ENCODE measurements around the gene ZNF292.
"Not testable (repeated sequence)": the region's sequence is repeated elsewhere in the genome, so short reads cannot be mapped to it uniquely, and the experiment has no call there.

The ZNF292 gene

GRCh38 chr6:87210979-87211378 lies 55.6 kb downstream of the ZNF292 start:
- in situ Hi-C loops (cut with MboI; ENCODE audit: low sequenced_read_pairs) = no loop called here

GRCh38 chr6:87212596-87212995 lies 57.2 kb downstream of the ZNF292 start:
- in situ Hi-C loops (cut with MboI; ENCODE audit: low sequenced_read_pairs) = no loop called here

- in situ Hi-C loops (cut with MboI; ENCODE audit: low sequenced_read_pairs) = no loop called here
Measured at GRCh38 chr6:87213364-87213763, 58.0 kb downstream of the ZNF292 start.

GRCh38 chr6:87214831-87215230 lies 59.5 kb downstream of the ZNF292 start:
- in situ Hi-C loops (cut with MboI; ENCODE audit: low sequenced_read_pairs) = no loop called here

GRCh38 chr6:87220997-87221396 lies 65.6 kb downstream of the ZNF292 start:
- in situ Hi-C loops (cut with MboI; ENCODE audit: low sequenced_read_pairs) = no loop called here

- in situ Hi-C loops (cut with MboI; ENCODE audit: low sequenced_read_pairs) = no loop called here
Measured at GRCh38 chr6:87222676-87223075, 67.3 kb downstream of the ZNF292 start.

GRCh38 chr6:87224971-87225370 lies 69.6 kb downstream of the ZNF292 start:
- in situ Hi-C loops (cut with MboI; ENCODE audit: low sequenced_read_pairs) = no loop called here

GRCh38 chr6:87225511-87225910 lies 70.1 kb downstream of the ZNF292 start:
- in situ Hi-C loops (cut with MboI; ENCODE audit: low sequenced_read_pairs) = no loop called here

GRCh38 chr6:87225937-87226336 lies 70.6 kb downstream of the ZNF292 start:
- in situ Hi-C loops (cut with MboI; ENCODE audit: low sequenced_read_pairs) = no loop called here

- in situ Hi-C loops (cut with MboI; ENCODE audit: low sequenced_read_pairs) = no loop called here
Measured at GRCh38 chr6:87230801-87231200, 75.4 kb downstream of the ZNF292 start.

- in situ Hi-C loops (cut with MboI; ENCODE audit: low sequenced_read_pairs) = no loop called here
Measured at GRCh38 chr6:87237804-87238203, 82.4 kb downstream of the ZNF292 start.

- in situ Hi-C loops (cut with MboI; ENCODE audit: low sequenced_read_pairs) = not testable (repeated sequence)
Measured at GRCh38 chr6:87239098-87239635, 83.8 kb downstream of the ZNF292 start.

- in situ Hi-C loops (cut with MboI; ENCODE audit: low sequenced_read_pairs) = no loop called here
Measured at GRCh38 chr6:87241304-87241703, 85.9 kb downstream of the ZNF292 start.

GRCh38 chr6:87242311-87242710 lies 86.9 kb downstream of the ZNF292 start:
- in situ Hi-C loops (cut with MboI; ENCODE audit: low sequenced_read_pairs) = no loop called here

GRCh38 chr6:87243812-87244211 lies 88.4 kb downstream of the ZNF292 start:
- in situ Hi-C loops (cut with MboI; ENCODE audit: low sequenced_read_pairs) = no loop called here

- in situ Hi-C loops (cut with MboI; ENCODE audit: low sequenced_read_pairs) = no loop called here
Measured at GRCh38 chr6:87244380-87244779, 89.0 kb downstream of the ZNF292 start.

GRCh38 chr6:87250019-87250418 lies 94.7 kb downstream of the ZNF292 start:
- in situ Hi-C loops (cut with MboI; ENCODE audit: low sequenced_read_pairs) = no loop called here

GRCh38 chr6:87251225-87251624 lies 95.9 kb downstream of the ZNF292 start:
- in situ Hi-C loops (cut with MboI; ENCODE audit: low sequenced_read_pairs) = no loop called here

- in situ Hi-C loops (cut with MboI; ENCODE audit: low sequenced_read_pairs) = no loop called here
Measured at GRCh38 chr6:87251725-87252124, 96.4 kb downstream of the ZNF292 start.

- in situ Hi-C loops (cut with MboI; ENCODE audit: low sequenced_read_pairs) = no loop called here
Measured at GRCh38 chr6:87257046-87257445, 101.7 kb downstream of the ZNF292 start.

- in situ Hi-C loops (cut with MboI; ENCODE audit: low sequenced_read_pairs) = no loop called here
Measured at GRCh38 chr6:87257565-87257964, 102.2 kb downstream of the ZNF292 start.

- in situ Hi-C loops (cut with MboI; ENCODE audit: low sequenced_read_pairs) = no loop called here
Measured at GRCh38 chr6:87257975-87258374, 102.6 kb downstream of the ZNF292 start.

- in situ Hi-C loops (cut with MboI; ENCODE audit: low sequenced_read_pairs) = no loop called here
Measured at GRCh38 chr6:87259791-87260190, 104.4 kb downstream of the ZNF292 start.
